GM21526 (cell line): ENCODE data around the gene KATNAL1.

Source experiments
- ATAC-seq: cut with Tn5 transposase; IDR thresholded peaks from one replicate; pipeline ENCODE4 v1.9.1; 2021; ENCODE audit warnings: moderate library complexity; ENCODE audit not compliant: unreplicated experiment, low FRiP score

KATNAL1 gene

GRCh38 chr13:30333616-30334015 is 26.3 kb upstream of the KATNAL1 start:
- no peak for ATAC-seq

GRCh38 chr13:30332456-30333143 is 25.2 kb upstream of the KATNAL1 start:
- ATAC-seq = no peak

- no peak for ATAC-seq
Observed at GRCh38 chr13:30331331-30331771, 24.0 kb upstream of the KATNAL1 start.

GRCh38 chr13:30329009-30329585 is 21.7 kb upstream of the KATNAL1 start:
- no peak for ATAC-seq

DNA sequence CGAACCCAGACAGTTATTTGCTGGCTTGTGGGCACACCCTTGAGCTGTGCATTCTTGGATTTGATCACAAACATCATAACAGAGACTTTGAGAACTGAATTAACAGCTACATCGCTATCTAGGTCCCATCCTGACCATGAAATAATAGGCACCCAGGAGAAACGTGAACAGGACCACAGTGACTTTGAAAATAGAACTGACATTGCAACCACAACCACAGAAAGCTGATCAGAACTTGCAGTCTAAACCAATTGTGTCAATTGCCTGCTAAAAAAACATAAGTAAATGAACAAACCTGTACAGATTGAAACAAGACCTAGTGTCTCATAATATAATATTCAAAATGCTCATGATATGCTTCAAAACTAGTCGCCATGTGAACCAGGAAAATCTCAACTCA is 18.3 kb upstream of the KATNAL1 start:
- ATAC-seq = no peak

- no peak for ATAC-seq
Observed at GRCh38 chr13:30323524-30323923, 16.2 kb upstream of the KATNAL1 start.

- ATAC-seq = no peak
Observed at GRCh38 chr13:30322428-30322827, 15.1 kb upstream of the KATNAL1 start.

DNA sequence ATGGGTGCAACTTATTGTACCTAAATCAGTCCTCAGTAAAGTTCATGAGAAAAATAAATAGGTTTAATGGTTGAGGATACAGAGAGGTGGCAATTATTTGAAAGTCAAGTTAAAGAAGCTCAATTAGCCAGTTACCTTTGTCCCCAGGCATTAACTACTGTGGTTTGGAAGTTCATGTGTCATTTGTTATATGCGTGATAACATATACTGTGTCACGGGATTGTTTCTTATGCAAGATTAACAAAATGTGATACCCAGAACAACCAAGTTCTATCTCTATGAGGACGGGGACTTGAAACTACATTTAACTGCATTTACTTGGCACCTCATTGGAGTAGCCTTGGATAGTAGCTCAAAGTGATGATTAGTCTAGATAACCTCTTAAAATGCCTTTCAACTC is 13.9 kb upstream of the KATNAL1 start:
- no peak for ATAC-seq

GRCh38 chr13:30319655-30320054 is 12.3 kb upstream of the KATNAL1 start:
- ATAC-seq = no peak

DNA sequence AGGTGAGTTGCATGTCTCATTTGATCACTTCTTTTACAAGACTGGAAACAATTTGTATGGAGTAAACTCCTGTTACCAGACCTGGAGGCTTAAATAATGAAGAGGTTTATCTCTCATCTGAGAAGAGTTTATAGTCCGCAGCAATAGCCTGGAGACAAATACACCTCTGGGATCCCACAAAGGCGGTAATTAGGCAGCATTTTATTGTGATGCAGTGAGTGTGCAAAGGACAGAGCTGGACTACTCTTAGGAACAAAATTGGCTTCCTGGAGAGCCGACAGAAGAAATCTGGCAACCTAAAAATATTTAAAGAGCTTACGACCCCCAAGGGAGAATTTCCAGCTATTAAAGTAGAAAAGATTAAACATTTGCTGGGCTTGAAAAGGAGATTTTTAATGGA is 11.8 kb upstream of the KATNAL1 start:
- no peak for ATAC-seq

DNA sequence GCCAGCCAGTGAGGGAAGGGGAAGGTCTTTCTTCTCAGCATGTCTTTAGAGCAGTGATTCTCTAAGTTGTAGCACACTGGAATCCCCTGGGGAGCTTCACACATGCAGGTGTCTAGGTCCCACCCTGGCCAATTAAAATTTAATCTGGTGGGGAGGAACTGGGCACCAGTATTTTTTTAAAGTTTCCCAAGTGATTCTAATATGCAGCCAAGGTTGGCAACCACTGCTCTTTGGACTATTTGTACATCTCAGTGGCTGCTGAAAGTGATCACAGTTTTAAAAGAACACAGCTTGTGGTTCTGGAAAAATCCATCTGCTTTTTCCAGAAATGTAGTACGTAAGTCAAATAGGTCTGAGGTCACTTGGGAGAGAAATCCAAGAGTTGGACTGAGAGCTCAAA is 10.7 kb upstream of the KATNAL1 start:
- ATAC-seq = no peak

DNA sequence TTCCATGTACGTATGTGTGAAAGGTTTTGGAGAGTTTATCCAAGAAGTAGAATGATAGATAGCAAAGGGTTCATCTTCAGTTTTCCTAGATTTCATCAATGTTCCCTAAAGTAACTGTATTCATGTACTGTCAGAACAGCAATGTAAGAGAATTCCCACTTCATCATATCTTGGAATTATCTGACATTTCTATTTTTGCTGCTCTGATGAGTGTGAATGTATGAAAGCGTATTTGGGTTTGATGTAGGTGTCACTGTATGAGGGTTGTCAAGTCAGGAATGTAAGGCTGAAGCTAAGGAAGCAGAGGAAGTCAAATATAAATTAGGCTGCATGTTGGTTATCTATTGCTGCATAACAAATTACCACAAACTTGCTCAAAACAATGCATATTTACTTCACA is 7.2 kb upstream of the KATNAL1 start:
- ATAC-seq = no peak

DNA sequence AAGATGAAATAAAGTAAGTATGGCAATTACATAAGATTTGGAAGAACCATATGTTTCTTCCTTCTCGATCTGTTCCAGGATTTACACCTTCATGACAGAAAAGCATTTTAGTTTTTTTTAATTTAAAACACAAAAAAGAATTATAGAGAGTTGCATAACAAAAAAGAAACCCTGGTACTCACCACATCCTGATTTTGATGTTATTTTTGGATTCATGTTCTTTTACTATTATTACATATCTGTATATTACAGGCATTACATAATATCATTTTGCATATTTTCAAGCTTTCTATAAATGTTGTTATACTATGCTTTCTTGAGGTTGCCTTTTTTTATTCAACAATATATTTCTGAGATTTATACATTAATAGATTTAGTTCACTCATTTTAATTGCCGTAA is 6.7 kb upstream of the KATNAL1 start:
- ATAC-seq = no peak

DNA sequence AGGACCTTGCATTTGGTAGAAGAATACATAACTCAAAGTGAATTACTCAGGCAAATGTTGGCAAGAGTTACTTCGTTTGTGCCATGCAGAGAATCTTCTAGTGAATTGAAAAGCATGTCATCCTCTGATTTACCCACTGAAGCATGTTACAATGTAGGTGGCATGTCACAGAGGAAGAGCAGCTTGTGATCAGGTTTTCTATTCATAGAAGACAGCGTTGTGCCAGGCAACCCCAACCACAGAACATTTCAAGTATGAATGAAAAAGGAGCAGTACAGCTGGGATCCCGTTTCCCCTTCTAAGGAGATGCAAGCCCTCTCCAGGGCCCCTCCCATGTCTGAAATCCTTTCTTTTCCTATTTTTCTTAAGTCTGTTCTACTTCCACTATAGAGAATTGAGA is 6.0 kb upstream of the KATNAL1 start:
- no peak for ATAC-seq

- ATAC-seq = no peak
Observed at GRCh38 chr13:30312904-30313303, 5.6 kb upstream of the KATNAL1 start.

- no peak for ATAC-seq
Observed at GRCh38 chr13:30308548-30308947, 1.2 kb upstream of the KATNAL1 start.

- no peak for ATAC-seq
Observed at GRCh38 chr13:30307971-30308290, 580 bp upstream of the KATNAL1 start.

- peak; percentile 85 for ATAC-seq
Observed at GRCh38 chr13:30306762-30307193, 573 bp downstream of the KATNAL1 start.

DNA sequence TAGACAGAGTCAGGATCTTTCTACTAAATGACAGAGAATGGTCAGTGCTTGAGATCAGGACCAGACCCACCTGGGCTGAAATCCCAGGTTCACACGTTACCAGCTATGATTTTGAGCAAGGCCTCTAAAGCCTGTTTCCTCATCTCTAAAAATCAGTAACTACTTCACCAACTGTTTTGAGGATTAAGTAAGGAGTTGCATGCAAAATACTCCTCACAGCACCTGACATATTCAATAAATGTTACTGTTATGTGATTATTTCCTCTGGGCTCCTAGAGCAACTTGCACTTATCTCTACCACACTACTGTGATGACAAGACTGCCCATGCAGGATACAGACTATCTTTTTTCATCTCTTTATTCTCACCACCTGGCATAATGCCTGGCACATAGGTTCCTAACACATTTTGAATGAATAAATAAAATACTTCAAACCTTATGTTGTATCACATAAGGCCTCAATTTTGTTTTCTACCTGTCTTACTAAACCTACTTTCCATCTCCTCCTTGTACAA is 1.8 kb downstream of the KATNAL1 start:
- ATAC-seq = no peak

- no peak for ATAC-seq
Observed at GRCh38 chr13:30303269-30303668, 4.1 kb downstream of the KATNAL1 start.

DNA sequence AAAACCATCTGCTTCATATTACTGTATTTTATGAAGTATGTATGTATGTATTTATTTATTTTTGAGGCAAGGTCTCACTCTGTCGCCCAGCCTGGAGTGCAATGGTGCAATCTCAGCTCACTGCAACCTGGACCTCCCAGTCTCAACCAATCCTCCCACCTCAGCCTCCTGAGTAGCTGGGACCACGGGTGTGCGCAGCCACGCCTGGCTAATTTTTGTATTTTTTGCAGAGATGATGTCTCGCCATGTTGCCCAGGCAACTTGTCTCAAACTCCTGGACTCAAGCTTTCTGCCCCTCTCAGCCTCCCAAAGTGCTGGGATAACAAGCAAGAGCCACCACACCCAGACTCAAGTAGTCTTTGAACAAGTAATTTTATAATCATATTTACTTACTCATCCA is 5.5 kb downstream of the KATNAL1 start:
- no peak for ATAC-seq

GRCh38 chr13:30300596-30300995 is 6.8 kb downstream of the KATNAL1 start:
- no peak for ATAC-seq
